DMS114 treated with DMSO at 0.1 percent for 48 hours (cell line): ENCODE results near the gene RTF2.
A peak's percentile ranks its signal among the peaks of the same experiment; 100 is the strongest.

Experiments used
- DNase-seq: peaks from one replicate; lab custom pipeline; 2025; ENCODE audit not compliant: unreplicated experiment; lab: John Stamatoyannopoulos, UW

RTF2 gene, protein sequence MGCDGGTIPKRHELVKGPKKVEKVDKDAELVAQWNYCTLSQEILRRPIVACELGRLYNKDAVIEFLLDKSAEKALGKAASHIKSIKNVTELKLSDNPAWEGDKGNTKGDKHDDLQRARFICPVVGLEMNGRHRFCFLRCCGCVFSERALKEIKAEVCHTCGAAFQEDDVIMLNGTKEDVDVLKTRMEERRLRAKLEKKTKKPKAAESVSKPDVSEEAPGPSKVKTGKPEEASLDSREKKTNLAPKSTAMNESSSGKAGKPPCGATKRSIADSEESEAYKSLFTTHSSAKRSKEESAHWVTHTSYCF

DNA sequence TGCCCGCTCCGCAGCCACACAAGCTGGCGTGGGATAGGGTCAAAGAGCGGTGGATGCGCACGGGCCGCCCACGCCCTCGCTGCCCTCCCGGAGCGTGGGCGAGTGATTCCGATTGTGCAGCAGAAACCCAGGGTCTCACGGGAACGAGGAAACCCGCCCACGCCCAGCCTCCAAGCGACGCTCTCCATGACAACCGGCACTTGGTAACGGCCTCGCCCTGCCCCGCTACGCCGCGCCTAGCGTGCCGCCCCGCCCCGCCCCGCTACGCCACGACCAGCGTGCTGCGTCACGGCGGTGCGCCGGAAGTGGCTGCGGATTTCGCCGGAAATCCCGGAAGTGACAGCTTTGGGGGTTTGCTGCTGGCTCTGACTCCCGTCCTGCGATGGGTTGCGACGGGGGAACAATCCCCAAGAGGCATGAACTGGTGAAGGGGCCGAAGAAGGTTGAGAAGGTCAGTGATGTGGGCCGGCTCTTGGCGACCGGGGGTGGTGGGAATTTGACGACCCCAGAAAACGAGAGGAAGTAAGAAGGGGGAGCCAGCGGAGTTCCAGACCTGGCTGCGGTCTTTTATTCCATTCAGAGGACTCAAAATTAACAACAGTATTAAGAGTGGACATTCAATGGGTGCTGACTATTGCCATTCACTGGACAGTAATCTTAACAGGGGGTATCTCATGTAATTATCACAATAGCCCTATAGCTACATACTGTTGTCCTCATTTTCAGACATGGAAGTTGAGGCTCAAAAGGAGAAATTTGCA lies at the start of gene RTF2:
Gene RTF2, plus strand, starts transcription at position 312 of the 761 bp plus-strand sequence. Its CDS starts 71 bp downstream, at position 383.
- DNase-seq: peak; percentile 84

DNA sequence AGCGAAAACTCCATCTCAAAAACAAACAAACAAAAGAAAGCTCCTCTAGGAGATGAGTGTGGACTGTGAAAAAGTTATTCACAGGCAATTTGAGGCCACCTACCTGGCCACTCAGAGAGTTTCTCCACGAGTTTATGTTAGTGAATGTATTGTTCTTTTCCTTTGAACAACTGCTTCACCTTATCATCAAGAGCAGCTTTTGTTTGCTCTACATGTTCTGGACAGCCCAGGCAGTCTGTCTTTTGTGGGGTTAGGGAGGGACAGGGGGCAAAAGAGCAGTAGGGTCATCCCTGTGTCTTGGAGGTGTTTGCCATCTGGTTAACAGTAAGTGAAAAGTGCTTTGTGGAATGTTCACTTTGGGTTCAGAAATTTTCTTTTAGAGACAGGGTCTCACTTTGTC lies 48.4 kb upstream of the RTF2 start:
- DNase-seq: no peak

DNA sequence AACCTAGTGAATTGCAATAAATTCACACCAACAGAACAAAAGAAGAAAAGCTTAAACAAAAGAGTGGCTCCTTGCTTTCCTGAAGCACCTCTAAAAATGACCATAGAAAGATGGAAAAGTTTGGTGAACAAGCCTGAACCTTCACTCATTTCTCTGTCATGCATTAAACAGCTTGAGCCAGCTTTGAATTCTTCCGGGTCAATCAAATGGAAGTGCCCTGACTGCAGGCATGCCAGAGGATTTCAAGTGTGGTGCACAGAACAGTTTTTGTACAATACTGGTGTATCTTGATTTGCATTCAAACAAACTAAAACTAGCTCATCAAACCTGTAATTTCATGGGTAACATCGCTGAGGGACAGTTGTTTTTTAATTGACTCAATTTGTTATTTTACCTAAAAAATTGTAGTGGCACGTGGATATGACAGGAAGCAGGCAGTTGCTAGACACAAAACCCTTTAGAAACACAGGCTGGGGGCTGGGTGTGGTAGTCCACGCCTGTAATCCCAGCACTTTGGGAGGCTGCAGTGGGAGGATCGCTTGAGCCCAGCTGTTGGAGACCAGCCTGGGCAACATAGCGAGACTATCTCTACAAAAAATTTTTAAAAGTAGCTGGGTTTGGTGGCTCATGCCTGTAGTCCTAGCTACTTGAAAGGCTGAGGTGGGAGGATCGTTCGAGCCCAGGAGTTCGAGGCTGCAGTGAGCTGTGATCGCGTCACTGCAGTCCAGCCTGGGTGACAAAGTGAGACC lies 47.3 kb upstream of the RTF2 start:
- no peak for DNase-seq

DNA sequence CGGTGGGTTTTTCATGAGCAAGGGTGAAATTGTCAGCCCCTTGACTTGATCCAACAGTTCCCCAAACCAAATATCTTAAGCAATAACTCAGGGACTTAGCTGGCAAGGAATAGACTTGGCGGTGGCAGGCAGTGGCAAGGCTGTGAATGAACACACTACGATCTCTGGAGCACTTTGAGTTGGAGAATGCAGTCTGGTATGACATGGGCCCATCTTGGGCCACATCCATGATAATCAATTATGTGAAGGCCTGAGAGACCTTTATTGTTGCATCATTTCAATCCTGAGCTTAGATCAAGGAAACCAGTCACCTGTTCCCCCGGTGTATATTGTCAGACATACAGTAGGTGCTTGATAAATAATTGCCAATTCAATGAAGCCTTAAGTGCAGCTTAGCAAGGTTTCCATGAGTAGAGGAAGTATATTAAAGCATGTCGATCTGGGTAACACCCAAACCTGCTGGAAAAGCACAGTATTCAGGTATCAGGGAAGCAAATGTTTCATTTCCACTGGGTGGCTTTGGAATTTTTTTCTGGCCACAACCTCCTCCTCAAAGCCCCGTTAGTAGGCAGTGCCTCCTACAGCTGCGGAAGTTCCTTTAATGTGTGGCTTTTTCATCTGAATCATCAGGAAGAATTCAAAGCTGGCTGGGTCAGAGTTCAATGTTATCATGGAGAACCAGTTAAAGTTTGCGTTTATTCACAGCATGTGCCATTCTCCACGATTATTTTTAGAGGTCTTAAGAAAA lies 46.2 kb upstream of the RTF2 start:
- DNase-seq: no peak

DNA sequence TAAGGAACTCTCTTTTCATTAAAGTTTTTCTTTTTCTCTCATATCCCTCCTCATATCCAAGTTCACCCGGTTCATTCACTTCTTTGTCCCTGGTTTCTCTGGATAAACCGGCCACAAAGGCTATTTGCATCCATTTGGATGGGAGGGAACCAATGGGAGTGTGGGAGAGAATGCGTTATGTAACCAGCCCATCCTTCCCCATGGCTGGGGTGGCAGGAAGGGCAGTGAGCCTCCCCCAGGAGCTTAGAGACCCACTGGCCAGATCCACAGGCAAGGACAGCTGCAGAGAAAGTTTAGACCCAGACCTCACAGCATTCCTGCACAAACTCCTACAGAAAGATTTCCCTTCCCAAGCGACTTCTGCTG lies 45.6 kb upstream of the RTF2 start:
- no peak for DNase-seq

DNA sequence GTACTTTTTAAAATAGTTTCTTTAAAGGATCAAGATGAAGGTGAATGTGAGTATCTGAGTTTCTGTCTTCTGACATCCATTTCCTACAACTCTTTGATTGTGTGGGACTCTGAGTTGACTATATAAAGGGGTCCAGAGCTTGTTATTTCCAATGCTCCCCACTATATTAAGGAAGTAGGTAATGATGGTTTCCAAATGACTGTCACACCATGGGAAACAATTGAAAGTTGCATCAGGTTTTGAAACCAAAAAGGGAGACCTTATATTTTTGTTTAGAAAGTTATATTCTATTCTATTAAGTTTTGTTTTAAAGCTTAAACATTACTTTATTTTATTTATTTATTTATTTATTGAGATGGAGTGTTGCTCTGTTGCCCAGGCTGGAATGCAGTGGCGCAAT lies 45.2 kb upstream of the RTF2 start:
- DNase-seq: no peak

DNA sequence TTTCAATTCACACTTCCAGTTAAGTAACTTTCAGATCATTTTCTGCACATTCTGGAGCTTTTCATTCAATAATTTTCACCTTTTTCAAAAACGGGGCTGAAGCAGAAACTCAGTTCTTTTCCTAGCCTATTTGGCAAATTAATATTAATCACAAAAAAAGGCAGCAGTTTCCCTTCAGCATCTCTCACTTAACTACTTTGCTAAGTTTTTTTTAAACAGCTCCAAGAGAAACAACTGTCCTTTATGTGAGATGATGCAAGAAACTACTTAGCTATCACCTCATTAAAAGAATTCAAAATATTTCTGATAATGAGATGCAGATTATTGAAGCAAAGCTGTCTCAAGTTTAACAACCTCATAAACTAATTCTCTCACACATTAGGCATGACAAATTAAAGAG lies 44.5 kb upstream of the RTF2 start:
- DNase-seq: no peak

DNA sequence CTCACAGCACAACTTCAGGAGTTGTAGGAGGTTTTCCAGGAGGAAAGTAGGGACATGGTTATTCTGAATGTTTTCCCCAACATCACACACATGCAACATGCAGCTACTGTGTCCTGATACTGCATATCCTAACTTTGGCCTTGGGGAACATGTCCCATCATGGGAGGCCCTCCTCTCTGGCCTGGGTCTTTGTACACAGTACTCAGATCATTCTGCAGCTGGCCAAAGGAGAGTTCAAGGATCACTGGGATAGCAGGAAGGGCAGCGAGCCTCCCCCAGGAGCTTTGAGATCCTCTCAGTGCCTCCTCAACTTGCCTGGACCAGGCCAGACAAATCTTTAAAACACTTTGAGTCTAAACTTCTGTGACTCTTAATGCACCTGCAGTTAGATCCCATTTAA lies 43.5 kb upstream of the RTF2 start:
- no peak for DNase-seq

DNA sequence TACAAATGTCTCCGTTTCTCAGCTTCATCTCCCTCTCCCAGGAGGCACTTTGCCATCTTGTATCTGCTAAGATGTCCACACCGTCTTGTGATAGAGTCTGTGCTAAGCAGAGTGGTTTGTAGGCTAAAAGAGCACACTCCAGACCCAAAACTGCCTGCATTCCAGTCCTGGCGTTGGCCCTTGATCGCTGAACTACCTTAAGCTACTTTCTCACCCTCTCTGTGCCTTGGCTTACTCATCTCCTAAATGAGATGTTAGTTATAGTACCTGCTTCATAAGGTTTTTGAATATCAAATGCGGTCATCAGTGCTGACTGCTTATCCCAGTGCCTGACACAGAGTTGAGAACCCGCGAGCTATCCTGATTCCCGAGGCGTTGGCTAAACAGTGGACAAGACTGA lies 42.4 kb upstream of the RTF2 start:
- DNase-seq: no peak

DNA sequence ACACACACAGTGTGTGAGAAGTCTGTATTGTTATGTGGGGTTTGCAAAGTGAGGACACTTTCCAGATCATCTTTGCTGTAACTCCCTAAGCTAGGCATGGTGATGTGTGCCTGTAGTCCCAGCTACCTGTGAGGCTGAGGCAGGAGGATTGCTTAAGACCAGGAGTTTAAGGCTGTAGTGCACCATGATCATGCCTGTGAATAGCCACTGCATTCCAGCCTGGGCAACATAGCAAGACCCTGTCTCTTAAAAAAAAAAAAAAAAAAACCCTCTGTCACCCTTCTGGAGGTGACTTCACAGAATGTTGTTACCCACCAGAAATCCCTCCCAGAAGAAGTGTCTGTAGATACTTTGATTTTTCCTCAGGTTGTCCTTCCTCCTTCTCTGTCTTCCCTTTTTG lies 41.5 kb upstream of the RTF2 start:
- DNase-seq: no peak

DNA sequence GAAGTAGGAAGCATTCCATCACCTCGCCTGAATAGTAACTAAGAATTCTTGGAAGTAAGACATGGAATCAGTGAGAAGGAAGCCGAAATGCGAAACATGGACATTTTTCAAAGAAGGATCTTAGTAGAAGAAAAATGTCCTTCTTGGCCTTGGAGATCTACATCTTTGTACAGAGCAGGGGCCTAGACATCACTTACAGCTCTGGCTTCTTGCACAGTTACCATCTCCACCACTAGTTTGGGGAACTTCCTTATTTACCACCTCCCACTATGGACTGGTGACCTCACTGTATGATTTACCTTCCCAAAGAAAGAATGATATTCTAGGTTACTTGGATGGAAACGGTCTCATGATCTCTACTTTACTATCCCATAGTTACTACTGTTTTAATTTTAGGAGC lies 40.6 kb upstream of the RTF2 start:
- DNase-seq: no peak

DNA sequence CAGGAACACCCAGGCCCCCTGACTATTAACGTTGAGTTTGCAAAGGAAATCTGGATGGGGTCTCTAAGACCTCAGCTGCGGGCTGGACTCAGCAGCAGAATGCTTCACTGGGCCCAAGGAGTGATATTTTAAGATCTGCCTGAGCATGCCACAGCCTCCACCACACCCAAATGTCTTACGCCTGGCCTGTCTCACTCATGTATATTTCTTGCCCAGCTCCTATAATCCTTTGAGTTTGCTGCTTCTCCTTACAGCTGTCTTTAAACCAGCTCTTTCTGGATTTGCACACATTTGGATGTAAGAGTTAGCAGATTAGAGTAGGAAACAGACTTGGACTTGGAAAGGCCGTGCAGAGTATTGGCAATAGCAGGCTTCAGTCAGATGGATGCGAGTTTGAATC lies 40.0 kb upstream of the RTF2 start:
- DNase-seq: no peak

DNA sequence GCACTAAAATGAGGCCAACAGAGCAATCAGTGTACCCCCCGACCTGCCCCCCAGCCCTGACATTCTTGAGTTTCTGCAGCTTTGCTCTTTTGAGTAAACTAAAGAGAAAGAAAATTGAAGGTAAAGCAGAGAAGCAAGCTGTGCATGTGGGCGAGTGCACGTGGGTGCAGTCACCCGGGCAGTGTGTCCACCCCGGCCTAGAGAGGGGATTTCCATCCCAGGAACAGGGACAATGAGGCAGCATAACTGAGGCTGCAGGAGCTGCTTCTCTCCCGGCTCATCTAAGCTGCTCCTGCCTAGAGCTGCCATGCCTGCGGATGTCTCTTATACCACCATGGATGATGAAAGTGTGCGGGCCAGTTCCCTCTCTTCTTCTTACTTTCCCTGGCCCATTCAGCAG lies 39.5 kb upstream of the RTF2 start:
- no peak for DNase-seq

DNA sequence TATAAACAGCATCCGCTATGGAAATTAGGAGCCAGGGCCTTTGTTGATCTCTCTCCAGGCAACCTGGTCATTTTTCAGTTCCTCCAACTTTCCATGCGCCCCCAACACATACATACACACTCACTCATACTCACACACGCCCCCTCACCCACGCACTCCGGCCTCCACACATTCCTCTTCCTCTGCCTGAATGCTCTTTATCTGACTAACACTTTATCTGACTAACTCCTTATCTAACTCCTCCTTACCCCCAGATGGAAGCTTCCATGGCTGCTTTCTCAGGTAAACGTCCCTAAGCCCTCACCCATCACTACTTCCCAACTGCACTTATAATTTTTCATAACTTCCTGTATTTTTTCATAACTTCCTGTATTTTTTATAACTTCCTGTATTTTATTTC lies 38.9 kb upstream of the RTF2 start:
- DNase-seq: no peak

DNA sequence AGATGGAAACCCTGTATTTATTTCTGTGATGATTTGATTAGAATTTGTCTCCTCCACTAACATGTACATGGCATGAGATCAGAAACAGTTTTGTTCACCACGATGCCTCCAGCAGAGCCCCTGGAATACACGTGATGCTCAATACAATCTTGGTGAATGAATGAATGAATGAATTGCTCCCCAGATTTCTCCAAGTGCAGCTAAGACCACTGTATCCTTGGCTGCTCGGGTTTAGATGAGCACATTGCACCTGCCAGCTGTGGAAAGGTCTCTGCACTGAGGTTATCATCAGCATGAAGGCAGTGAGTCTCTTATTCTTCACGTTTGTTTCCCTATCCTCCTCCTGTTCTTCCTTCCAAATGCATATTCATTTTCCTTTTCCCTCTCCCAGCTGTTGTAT lies 38.5 kb upstream of the RTF2 start:
- no peak for DNase-seq

DNA sequence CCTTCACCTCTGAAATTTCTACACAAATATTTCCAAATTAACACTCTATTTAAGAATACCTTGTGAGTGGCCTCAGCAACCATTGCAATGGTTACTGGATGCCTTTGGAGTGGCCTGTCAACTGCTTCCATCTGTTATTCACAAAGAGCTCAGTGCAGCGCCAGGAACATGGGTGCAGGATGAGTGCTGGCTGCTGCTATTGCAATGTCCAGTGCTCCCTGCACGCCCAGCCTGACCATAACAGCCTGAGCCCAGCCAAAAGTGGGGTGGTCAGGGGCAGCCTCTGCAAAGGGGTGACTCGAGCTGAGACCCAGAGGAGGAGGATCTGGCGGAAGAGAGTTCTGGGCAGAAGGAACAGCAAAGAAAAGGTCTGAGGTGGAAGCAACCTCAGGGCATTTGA lies 38.0 kb upstream of the RTF2 start:
- DNase-seq: no peak

DNA sequence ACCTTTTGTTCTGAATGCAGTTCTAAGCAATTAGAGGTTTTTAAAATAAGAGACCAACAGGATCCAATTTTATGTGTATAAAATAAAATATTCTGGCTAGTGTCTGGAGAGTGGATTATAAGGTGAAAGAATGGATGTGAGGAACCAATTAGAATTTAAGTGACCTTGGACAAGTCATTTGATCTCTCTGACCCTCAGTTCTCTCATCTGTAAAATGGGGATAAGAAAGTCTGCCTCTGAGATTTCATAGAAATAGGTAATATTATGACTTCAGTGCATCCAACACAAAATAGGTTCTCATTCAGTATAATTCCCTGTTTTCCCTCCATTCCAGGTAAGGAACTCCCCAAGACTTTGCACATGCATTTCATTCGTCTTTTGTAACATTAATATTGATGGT lies 37.5 kb upstream of the RTF2 start:
- no peak for DNase-seq

DNA sequence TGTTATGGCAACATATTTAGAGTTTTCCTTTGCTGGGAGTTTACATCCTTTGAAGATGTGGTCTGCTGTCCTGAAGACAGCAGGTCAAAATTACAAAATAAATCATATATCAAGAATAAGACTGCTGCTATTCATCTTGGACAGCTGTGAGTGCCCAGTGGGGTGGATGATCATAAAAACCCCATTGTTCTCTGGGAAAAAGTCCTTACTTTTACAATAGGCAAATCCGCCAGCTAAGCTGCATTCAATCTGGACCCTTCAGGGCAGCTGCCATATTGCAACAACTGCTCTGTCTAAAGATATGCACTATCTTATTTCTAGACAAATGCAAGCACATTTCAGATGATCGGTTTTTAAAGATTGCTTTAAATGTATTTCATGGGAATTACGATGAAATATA lies 37.0 kb upstream of the RTF2 start:
- no peak for DNase-seq

DNA sequence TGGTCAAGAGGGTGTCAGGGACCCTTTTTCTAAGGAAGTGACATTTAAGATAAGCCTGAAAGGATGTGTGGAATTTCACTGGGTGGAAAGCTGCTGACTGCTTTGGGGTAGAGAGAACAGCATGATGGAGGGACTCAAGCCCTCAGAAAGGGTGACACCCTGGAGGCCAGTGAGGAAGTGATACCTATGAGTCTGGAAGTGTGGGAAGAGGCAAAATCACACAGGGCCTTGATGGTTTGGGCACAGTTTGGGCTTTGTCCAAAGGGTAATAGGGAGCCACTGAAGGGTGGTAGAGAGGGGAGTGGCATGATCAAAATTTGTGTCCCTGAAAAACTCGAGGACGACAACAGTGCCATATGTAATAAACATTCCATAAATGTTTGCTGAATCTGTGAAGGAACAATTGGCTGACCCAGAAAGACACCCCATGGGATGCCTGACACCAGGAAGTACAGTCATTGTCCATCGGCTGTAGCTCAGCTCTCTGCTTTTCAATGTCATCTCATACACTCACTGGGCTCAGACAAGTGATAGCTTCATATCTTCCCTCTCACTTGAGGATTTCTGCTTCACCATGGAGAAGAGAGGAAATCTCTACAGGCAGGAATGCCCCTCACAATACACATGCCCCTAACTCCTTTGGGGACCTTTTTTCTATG lies 35.1 kb upstream of the RTF2 start:
- no peak for DNase-seq

DNA sequence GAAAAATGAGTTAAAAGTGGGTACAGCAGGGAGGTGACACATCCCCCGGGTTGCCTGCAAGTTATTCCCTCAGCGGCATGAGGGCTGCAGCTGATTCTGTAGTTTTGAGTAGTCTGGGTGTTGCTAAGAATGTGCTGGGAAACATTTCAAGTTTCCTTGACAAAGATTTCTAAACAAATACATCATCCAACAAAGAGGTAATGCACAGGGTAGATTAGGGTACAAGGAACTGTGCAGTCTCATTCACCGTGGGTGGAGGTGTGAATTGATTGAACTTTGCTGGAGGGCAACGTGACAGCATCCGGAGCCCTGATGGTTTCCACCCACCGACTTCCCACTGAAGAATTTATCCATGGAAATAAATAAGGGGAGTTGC lies 34.6 kb upstream of the RTF2 start:
- no peak for DNase-seq
